Activated T-helper 1 cell treated with anti-CD3 and anti-CD28 coated beads, Interleukin-12 subunit alpha, Interleukin-12 subunit beta, Interleukin-2, Interleukin-4 antibody, amounts not matched to agents 30 ng/mL and 10 ng/mL and 1 ng/mL, durations not matched to agents 14 hours and 24 hours and 36 hours (primary cell): Measurements from ENCODE around the gene ISYNA1. TPM values are rescaled to one million over a fixed set of nuclear protein-coding genes. Genes with fewer than 3 reads are reported as not detected.

Experiments used
- DNase-seq: peaks from one replicate; pipeline ENCODE4 v3.0.0; 2021; ENCODE audit warnings: low spot score
- H3K27ac Mint-ChIP-seq: one replicate; pipeline ENCODE4 v1.8.0; 2021; ENCODE audit warnings: mild to moderate bottlenecking, mixed read lengths
- H3K27me3 Mint-ChIP-seq: one replicate; pipeline ENCODE4 v1.8.0; 2022; ENCODE audit warnings: mild to moderate bottlenecking, moderate library complexity, mixed read lengths; ENCODE audit not compliant: insufficient read depth
- H3K36me3 Mint-ChIP-seq: one replicate; pipeline ENCODE4 v1.8.0; 2021; ENCODE audit warnings: low read depth, mixed read lengths
- H3K4me1 Mint-ChIP-seq: one replicate; pipeline ENCODE4 v1.8.0; 2021; ENCODE audit warnings: low read depth, mixed read lengths
- H3K4me3 Mint-ChIP-seq: one replicate; pipeline ENCODE4 v1.8.0; 2021; ENCODE audit warnings: mild to moderate bottlenecking, moderate library complexity, mixed read lengths
- H3K9me3 Mint-ChIP-seq: one replicate; pipeline ENCODE4 v1.8.0; 2021; ENCODE audit warnings: mixed read lengths
- intact Hi-C: fragments of 100-400 bp; cut with micrococcal nuclease; formaldehyde crosslinking; loops from one replicate; pipeline ENCODE4 v1.15.1; 2024
- total RNA-seq: library from RNA; stranded (reverse); gene quantifications from 2 replicates; pipeline ENCODE4 v1.2.3, GENCODE V29; 2022

Gene ISYNA1
- 9.0 and 10.7 TPM in 2 replicates for total RNA-seq

GRCh38 chr19:18437491-18438330 lies at the start of gene ISYNA1:
Gene ISYNA1, minus strand, starts transcription at chr19:18438133. Its CDS starts 154 bp downstream, at chr19:18437979.
- no peak within 1 kb of the TSS for H3K27ac Mint-ChIP-seq
- peaks cover 5% of the 10 kb centered on the region for H3K9me3 Mint-ChIP-seq
- peak within 1 kb of the TSS; percentile 68 for H3K4me3 Mint-ChIP-seq
- peaks cover 10% of the 10 kb centered on the region for H3K36me3 Mint-ChIP-seq
- H3K27me3 Mint-ChIP-seq, result peaks cover 2% of the 10 kb centered on the region
- H3K4me1 Mint-ChIP-seq, result peaks cover 20% of the 10 kb centered on the region
- no peak for DNase-seq
- intact Hi-C loops, result no loop called here

- no peaks in the 10 kb centered on the region for H3K9me3 Mint-ChIP-seq
- no peaks in the 10 kb centered on the region for H3K27me3 Mint-ChIP-seq
These were observed 48.8 kb upstream of the ISYNA1 start for GRCh38 chr19:18486746-18487145.

DNA sequence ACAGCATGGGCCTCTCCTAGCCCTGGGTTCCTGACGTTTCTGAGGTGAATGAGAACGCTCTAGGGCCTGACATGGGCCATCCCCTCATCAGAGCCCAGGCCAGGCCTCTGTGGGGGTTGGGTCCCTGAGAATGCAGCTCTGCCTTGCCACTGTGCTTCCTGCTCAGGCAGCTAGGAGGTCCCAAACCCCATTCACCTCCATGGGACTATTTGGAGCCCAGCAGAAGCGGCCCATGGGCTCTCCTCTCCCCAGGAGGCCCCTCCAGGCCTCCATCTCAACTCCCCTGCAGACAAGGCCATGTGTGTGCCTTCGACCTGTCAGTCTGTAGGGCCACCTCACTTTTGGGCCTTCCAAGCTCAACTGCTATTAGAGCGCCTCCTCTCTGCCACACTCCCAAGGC lies 47.1 kb upstream of the ISYNA1 start:
- H3K4me1 Mint-ChIP-seq, result peaks cover 49% of the 10 kb centered on the region
- H3K36me3 Mint-ChIP-seq, result peaks cover 2% of the 10 kb centered on the region
- H3K27me3 Mint-ChIP-seq, result no peaks in the 10 kb centered on the region

More at GRCh38 chr19:18486746-18487145, 48.8 kb upstream of the ISYNA1 start:
- Mint-ChIP-seq H3K36me3 (peaks cover 2% of the 10 kb centered on the region), H3K4me1 (peaks cover 35% of the 10 kb centered on the region), H3K4me3 (no peak overlapping the region), H3K27ac (no peak overlapping the region)
- DNase-seq, result no peak
- intact Hi-C loops, result no loop called here

DNA sequence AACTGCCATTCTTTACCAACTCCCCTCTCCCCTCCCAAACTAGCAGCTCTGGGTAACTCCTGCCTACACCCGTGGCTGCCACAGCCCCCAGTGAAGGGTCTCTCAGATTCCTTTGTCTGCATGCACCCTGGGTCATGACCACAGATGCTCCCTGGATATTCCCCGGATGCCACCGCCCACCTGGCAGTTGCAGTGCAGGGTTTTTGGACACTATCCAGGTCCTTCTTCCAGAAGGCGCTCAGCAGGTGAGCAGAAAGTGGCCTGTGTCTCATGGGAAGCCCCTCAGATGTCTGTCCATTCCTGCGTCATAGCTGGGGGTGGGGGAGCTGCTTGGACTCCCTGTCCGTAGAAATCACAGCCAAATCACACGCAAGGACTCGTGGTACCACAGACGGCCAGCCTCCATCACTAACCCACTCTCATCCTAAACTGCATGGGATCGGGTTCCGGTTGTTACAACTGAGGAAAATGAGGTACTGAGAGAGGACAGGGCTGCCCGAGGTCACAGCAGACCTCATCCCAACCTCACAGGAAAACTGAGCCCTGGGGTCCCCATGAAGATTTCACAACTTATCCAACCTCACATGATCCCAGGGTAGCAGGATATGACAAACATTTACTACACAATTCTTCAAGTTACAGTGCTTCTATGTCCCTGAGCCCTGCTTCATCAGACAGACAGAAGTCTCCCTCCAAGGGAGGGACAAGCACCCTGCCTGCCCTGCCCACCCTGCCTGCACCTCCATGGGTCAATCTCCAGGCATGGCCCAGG lies 45.4 kb upstream of the ISYNA1 start:
- Mint-ChIP-seq H3K4me1 (peaks cover 65% of the 10 kb centered on the region), H3K36me3 (peaks cover 4% of the 10 kb centered on the region), H3K4me3 (no peak overlapping the region), H3K9me3 (no peaks in the 10 kb centered on the region), H3K27me3 (peaks cover 1% of the 10 kb centered on the region), H3K27ac (no peak overlapping the region)
- intact Hi-C loops, result no loop called here
- no peak for DNase-seq

More for the DNA sequence above, 47.1 kb upstream of the ISYNA1 start:
- Mint-ChIP-seq H3K9me3 (no peaks in the 10 kb centered on the region), H3K4me3 (no peak overlapping the region), H3K27ac (peak overlapping the region; percentile 22)
- intact Hi-C loops, result no loop called here
- no peak for DNase-seq

- H3K4me3 Mint-ChIP-seq, result peak overlapping the region; percentile 64
- H3K27me3 Mint-ChIP-seq, result peaks cover 1% of the 10 kb centered on the region
- no peak for DNase-seq
- peaks cover 8% of the 10 kb centered on the region for H3K36me3 Mint-ChIP-seq
- H3K27ac Mint-ChIP-seq, result peak overlapping the region; percentile 62
- peaks cover 66% of the 10 kb centered on the region for H3K4me1 Mint-ChIP-seq
- no peaks in the 10 kb centered on the region for H3K9me3 Mint-ChIP-seq
- intact Hi-C loops, result loop anchor here (1.0 kb wide), 1 partner anchor 15 kb away; no protein-coding TSS in a partner anchor
These were observed 43.7 kb upstream of the ISYNA1 start for GRCh38 chr19:18481505-18482222.

GRCh38 chr19:18480006-18480691 lies 42.2 kb upstream of the ISYNA1 start:
- H3K9me3 Mint-ChIP-seq, result no peaks in the 10 kb centered on the region
- H3K27ac Mint-ChIP-seq, result peak overlapping the region; percentile 73
- peaks cover 8% of the 10 kb centered on the region for H3K36me3 Mint-ChIP-seq
- H3K4me3 Mint-ChIP-seq, result peak overlapping the region; percentile 47
- H3K27me3 Mint-ChIP-seq, result peaks cover 1% of the 10 kb centered on the region
- intact Hi-C loops, result no loop called here
- H3K4me1 Mint-ChIP-seq, result peaks cover 72% of the 10 kb centered on the region
- DNase-seq, result no peak

GRCh38 chr19:18478545-18479311 lies 40.8 kb upstream of the ISYNA1 start:
- DNase-seq, result peak; percentile 55
- intact Hi-C loops, result loop anchor here (1.0 to 5.0 kb wide), 3 partner anchors 27 to 109 kb away; partner anchors contain the start of genes ELL and REX1BD
- peaks cover 8% of the 10 kb centered on the region for H3K36me3 Mint-ChIP-seq
- no peaks in the 10 kb centered on the region for H3K9me3 Mint-ChIP-seq
- H3K27me3 Mint-ChIP-seq, result peaks cover 1% of the 10 kb centered on the region
- peak overlapping the region; percentile 71 for H3K4me3 Mint-ChIP-seq
- peaks cover 71% of the 10 kb centered on the region for H3K4me1 Mint-ChIP-seq
- H3K27ac Mint-ChIP-seq, result peak overlapping the region; percentile 92

GRCh38 chr19:18477974-18478373 lies 40.0 kb upstream of the ISYNA1 start:
- Mint-ChIP-seq H3K27ac (peak overlapping the region; percentile 92), H3K4me3 (no peak overlapping the region), H3K36me3 (peaks cover 8% of the 10 kb centered on the region), H3K27me3 (peaks cover 1% of the 10 kb centered on the region), H3K4me1 (peaks cover 66% of the 10 kb centered on the region), H3K9me3 (no peaks in the 10 kb centered on the region)
- DNase-seq, result no peak
- intact Hi-C loops, result loop anchor here (5.0 kb wide), 1 partner anchor 109 kb away; the partner anchor contains the start of gene REX1BD

DNA sequence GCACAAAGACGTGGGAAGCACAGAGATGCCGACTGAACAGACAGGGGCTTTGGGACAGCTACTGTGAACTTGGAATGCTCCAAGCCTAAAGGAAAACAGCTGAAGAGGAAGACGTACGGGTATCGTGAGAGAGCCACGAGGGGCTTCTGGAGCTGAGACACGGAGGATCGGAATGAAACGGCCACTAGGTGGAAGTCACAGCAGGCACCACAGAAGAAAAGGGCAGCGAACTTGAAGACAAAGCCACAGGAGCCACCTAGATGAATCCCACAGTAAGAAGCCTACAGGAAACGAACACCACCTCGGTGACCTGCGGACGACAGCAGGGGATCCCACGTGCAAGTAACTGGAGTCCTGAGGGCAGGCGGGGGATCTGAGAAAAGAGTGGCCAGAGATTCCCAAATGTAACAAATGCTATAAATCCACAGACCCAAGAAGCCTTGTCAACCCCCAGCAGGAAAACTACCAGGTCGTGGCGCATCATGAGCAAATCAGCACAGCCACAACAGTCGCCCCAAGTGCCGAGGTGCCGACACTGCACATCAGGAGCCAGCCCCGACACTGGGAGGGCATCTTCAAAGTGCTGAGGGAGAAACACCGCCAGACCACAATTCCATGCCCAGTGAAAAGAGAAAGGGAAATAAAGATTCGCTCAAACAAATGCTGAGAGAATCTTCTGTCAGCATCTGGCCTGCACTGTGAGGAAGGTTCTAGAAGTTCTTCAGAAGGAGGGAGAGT lies 39.3 kb upstream of the ISYNA1 start:
- Mint-ChIP-seq H3K27ac (peak overlapping the region; percentile 92), H3K4me3 (no peak overlapping the region), H3K27me3 (peaks cover 1% of the 10 kb centered on the region), H3K4me1 (peaks cover 59% of the 10 kb centered on the region), H3K9me3 (no peaks in the 10 kb centered on the region), H3K36me3 (peaks cover 8% of the 10 kb centered on the region)
- DNase-seq, result no peak
- intact Hi-C loops, result loop anchor here (5.0 kb wide), 1 partner anchor 110 kb away; the partner anchor contains the start of gene REX1BD

DNA sequence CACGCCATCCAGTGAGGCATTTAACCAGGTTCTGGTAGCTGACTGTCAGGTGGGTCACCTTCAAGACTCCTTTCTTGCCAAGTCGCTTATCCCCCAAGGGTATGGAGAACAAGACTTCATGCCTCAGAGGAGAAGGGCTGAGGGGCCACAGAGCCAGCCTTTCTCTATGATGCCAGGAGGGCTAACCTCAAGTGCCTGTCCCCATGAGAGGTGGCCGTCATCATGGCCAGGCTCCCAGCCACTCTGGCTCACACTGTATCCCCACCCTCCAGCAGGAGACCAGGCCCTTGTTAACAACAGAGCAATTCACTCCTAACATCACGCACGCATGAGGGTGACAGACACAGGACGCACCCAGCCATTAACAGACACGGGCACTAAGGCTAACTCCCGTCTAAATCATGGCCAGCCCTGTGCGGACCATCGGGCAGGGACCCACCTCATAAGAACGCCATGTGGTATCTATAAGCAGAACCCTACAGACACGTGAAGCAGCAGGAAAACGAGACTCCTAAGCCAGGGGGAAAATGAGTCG lies 38.6 kb upstream of the ISYNA1 start:
- no peak for DNase-seq
- Mint-ChIP-seq H3K4me3 (no peak overlapping the region), H3K4me1 (peaks cover 54% of the 10 kb centered on the region), H3K27ac (peak overlapping the region; percentile 16), H3K27me3 (peaks cover 1% of the 10 kb centered on the region), H3K9me3 (no peaks in the 10 kb centered on the region), H3K36me3 (peaks cover 6% of the 10 kb centered on the region)
- intact Hi-C loops, result loop anchor here (5.0 kb wide), 1 partner anchor 111 kb away; the partner anchor contains the start of gene REX1BD
